B cell (primary cell): ENCODE results near the gene POLDIP3. TPM values are rescaled to one million over a fixed set of nuclear protein-coding genes. Genes with fewer than 3 reads are reported as not detected.

Experiments used
- ATAC-seq: fragments of 200-7000 bp; cut with Tn5 transposase; one replicate; pipeline ENCODE4 v1.10.0; 2021; ENCODE audit warnings: low read depth, mild to moderate bottlenecking, moderate number of reproducible peaks, moderate library complexity
- CTCF ChIA-PET: fragments of 350-600 bp; sonication (Branson Sonifier 250); formaldehyde crosslinking; loops from one replicate; lab custom pipeline; 2021; ENCODE audit warnings: antibody characterized with exemption, inconsistent platforms; lab: Charles Lee
- POLR2A ChIA-PET: fragments of 350-600 bp; sonication (Branson Sonifier 250); formaldehyde crosslinking; loops from one replicate; lab custom pipeline; 2021; ENCODE audit warnings: antibody characterized with exemption; lab: Charles Lee
- DNase-seq: peaks from one replicate; pipeline ENCODE4 v3.0.0; 2013
- H2AFZ ChIP-seq: 2 replicates; pipeline ENCODE4 v1.6.1; 2012; ENCODE audit warnings: mild to moderate bottlenecking, low read depth, low read length; ENCODE audit not compliant: insufficient read depth, poor library complexity, severe bottlenecking
- H3K27ac ChIP-seq, 2 donors: 1 replicate in 1 of 2; 2 replicates in 1 of 2; pipeline ENCODE4 v1.5.1; 2012 to 2013; ENCODE audit warnings: low read length in 2 of 2, mild to moderate bottlenecking in 2 of 2, moderate library complexity in 1 of 2
- H3K27me3 ChIP-seq, 4 experiments: fragments of 200-600 bp in 1 of 4; sonication (generic) in 1 of 4; replicated peaks in 1 of 4; 1 replicate in 2 of 4; 2 replicates in 2 of 4; pipeline versions ENCODE4 v1.6.1 to v1.7.0; 2013 to 2016; ENCODE audit warnings: low read length in 3 of 4, mild to moderate bottlenecking in 2 of 4, mixed read lengths in 1 of 4, moderate library complexity in 1 of 4; ENCODE audit not compliant: insufficient read depth in 4 of 4, control insufficient read depth in 3 of 4; ENCODE audit errors: control extremely low read depth in 1 of 4
- H3K36me3 ChIP-seq, 2 experiments: replicated peaks in 1 of 2; 1 replicate in 1 of 2; 2 replicates in 1 of 2; pipeline versions ENCODE4 v1.6.1 to v1.7.1; 2013; ENCODE audit warnings: low read length in 1 of 2; ENCODE audit not compliant: insufficient read depth in 2 of 2, control insufficient read depth in 1 of 2; ENCODE audit errors: control extremely low read depth in 1 of 2, extremely low read depth in 1 of 2
- H3K4me1 ChIP-seq, 2 donors: fragments of 200-600 bp in 1 of 2; sonication (generic) in 1 of 2; 1 replicate in 1 of 2; 2 replicates in 1 of 2; pipeline versions ENCODE4 v1.5.1 to v1.6.1; 2013 to 2017; ENCODE audit warnings: low read length in 2 of 2; ENCODE audit not compliant: control insufficient read depth in 2 of 2, insufficient read depth in 2 of 2
- H3K4me2 ChIP-seq: replicated peaks from 2 replicates; pipeline ENCODE3; 2012; ENCODE audit warnings: mild to moderate bottlenecking, low read depth, low read length; ENCODE audit not compliant: poor library complexity, severe bottlenecking
- H3K4me3 ChIP-seq, 5 experiments: fragments of 200-600 bp in 1 of 5; sonication (generic) in 1 of 5; 1 replicate in 3 of 5; 2 replicates in 2 of 5; pipeline versions ENCODE4 v1.5.1 to v1.7.0; 2011 to 2016; ENCODE audit warnings: low read length in 4 of 5, mild to moderate bottlenecking in 4 of 5, low read depth in 2 of 5, control low read depth in 1 of 5, moderate library complexity in 1 of 5; ENCODE audit not compliant: insufficient read depth in 1 of 5; ENCODE audit errors: control extremely low read depth in 1 of 5, extremely low read depth in 1 of 5
- H3K79me2 ChIP-seq: fragments of 200-600 bp; sonication (generic); one replicate; pipeline ENCODE4 v1.6.0; 2016; ENCODE audit warnings: low read length; ENCODE audit not compliant: control insufficient read depth, insufficient read depth
- H3K9ac ChIP-seq: fragments of 200-600 bp; sonication (generic); 2 replicates; pipeline ENCODE4 v1.6.1; 2017; ENCODE audit warnings: mild to moderate bottlenecking, low read length, moderate library complexity
- H3K9me3 ChIP-seq, 3 donors: one replicate each; pipeline versions ENCODE4 v1.6.1 to v1.7.1; 2013; ENCODE audit warnings: low read length in 2 of 3; ENCODE audit not compliant: control insufficient read depth in 2 of 3, insufficient read depth in 1 of 3; ENCODE audit errors: control extremely low read depth in 1 of 3
- H4K20me1 ChIP-seq: 2 replicates; pipeline ENCODE4 v1.6.0; 2012; ENCODE audit warnings: mild to moderate bottlenecking, low read length; ENCODE audit not compliant: insufficient read depth, control insufficient read depth, poor library complexity, severe bottlenecking
- H3K27ac Mint-ChIP-seq: one replicate; pipeline ENCODE4 v1.8.0; 2021; ENCODE audit warnings: mixed read lengths
- H3K27me3 Mint-ChIP-seq: one replicate; pipeline ENCODE4 v1.8.0; 2021; ENCODE audit warnings: mixed read lengths
- H3K4me1 Mint-ChIP-seq: one replicate; pipeline ENCODE4 v1.8.0; 2021; ENCODE audit warnings: mixed read lengths
- H3K4me3 Mint-ChIP-seq: one replicate; pipeline ENCODE4 v1.8.0; 2021; ENCODE audit warnings: mixed read lengths
- H3K9me3 Mint-ChIP-seq: one replicate; pipeline ENCODE4 v1.8.0; 2022; ENCODE audit warnings: mixed read lengths; ENCODE audit not compliant: insufficient read depth
- EZH2 ChIP-seq: IDR thresholded peaks from 2 replicates; pipeline ENCODE4 v1.6.1; 2012; ENCODE audit warnings: borderline replicate concordance, low read depth, mild to moderate bottlenecking, moderate library complexity, low read length; ENCODE audit not compliant: insufficient read depth, poor library complexity, severe bottlenecking
- WGBS: methylation state at CpG from one replicate; pipeline ENCODE4 v1.1.5; 2013; ENCODE audit warnings: missing lambda C conversion rate; ENCODE audit not compliant: insufficient coverage; 5-methylcytosine and 5-hydroxymethylcytosine counted together
- intact Hi-C: fragments of 100-400 bp; cut with micrococcal nuclease; formaldehyde crosslinking; loops from one replicate; pipeline ENCODE4 v1.10.0; 2022
- polyA plus RNA-seq: library from polyadenylated mRNA; depleted of rRNA; stranded (reverse); fragments of >200 nt; gene quantifications from 2 replicates; pipeline ENCODE4 v1.2.3, GENCODE V29; 2012
- total RNA-seq, 2 donors: library from RNA; stranded (reverse); fragments of 120-200 nt in 1 of 2; gene quantifications; 1 replicate in 1 of 2; 2 replicates in 1 of 2; pipeline versions ENCODE4 v1.2.3 to v1.2.4, GENCODE V29; 2013 to 2022
- TF ChIP-seq, protein P1 (sequence below): fragments of 200-600 bp; IDR thresholded peaks from one replicate; pipeline ENCODE4 v1.8.0; 2022; ENCODE audit warnings: antibody characterized with exemption, mild to moderate bottlenecking

Gene POLDIP3
- total and polyA plus RNA-seq, 2 donors (not counting 1 experiment from before 2014, with no cell fraction given) = 44.9 to 86.5 TPM

GRCh38 chr22:42596863-42597530 lies 17.7 kb downstream of the POLDIP3 start:
- POLR2A ChIA-PET = no interaction called here
- Mint-ChIP-seq H3K4me3 (no peak overlapping the region), H3K4me1 (peaks cover 4% of the 10 kb centered on the region), H3K27me3 (no peaks in the 10 kb centered on the region), H3K9me3 (no peaks in the 10 kb centered on the region), H3K27ac (no peak overlapping the region)
- peaks cover 71% of the 10 kb centered on the region for H4K20me1 ChIP-seq
- CTCF ChIA-PET = interaction anchor here (0.7 to 1.5 kb wide), 3 partner anchors 13 to 162 kb away, joined by 3 to 4 read pairs (median 3); no protein-coding TSS in a partner anchor
- no peak for TF ChIP-seq EZH2
- TF ChIP-seq, protein P1, sequence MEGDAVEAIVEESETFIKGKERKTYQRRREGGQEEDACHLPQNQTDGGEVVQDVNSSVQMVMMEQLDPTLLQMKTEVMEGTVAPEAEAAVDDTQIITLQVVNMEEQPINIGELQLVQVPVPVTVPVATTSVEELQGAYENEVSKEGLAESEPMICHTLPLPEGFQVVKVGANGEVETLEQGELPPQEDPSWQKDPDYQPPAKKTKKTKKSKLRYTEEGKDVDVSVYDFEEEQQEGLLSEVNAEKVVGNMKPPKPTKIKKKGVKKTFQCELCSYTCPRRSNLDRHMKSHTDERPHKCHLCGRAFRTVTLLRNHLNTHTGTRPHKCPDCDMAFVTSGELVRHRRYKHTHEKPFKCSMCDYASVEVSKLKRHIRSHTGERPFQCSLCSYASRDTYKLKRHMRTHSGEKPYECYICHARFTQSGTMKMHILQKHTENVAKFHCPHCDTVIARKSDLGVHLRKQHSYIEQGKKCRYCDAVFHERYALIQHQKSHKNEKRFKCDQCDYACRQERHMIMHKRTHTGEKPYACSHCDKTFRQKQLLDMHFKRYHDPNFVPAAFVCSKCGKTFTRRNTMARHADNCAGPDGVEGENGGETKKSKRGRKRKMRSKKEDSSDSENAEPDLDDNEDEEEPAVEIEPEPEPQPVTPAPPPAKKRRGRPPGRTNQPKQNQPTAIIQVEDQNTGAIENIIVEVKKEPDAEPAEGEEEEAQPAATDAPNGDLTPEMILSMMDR = no peak
- H3K36me3 ChIP-seq = peaks cover 2 to 86% of the 10 kb centered on the region in 2 experiments
- no peaks in the 10 kb centered on the region for H3K4me1 ChIP-seq
- intact Hi-C loops = no loop called here
- ATAC-seq = no peak
- H3K79me2 ChIP-seq = peaks cover 53% of the 10 kb centered on the region
- 98% methylated on average over 7 of the region's 11 CpGs for WGBS
- no peak overlapping the region for H3K4me2 ChIP-seq
- no peaks in the 10 kb centered on the region for H3K27me3 ChIP-seq
- no peak overlapping the region for H2AFZ ChIP-seq
- no peaks in the 10 kb centered on the region for H3K9me3 ChIP-seq
- no peak overlapping the region for H3K27ac ChIP-seq
- no peak overlapping the region for H3K9ac ChIP-seq
- no peak for DNase-seq
- no peak overlapping the region for H3K4me3 ChIP-seq

GRCh38 chr22:42596336-42596735 lies 18.3 kb downstream of the POLDIP3 start:
- Mint-ChIP-seq H3K4me3 (no peak overlapping the region), H3K9me3 (no peaks in the 10 kb centered on the region), H3K27ac (no peak overlapping the region), H3K27me3 (no peaks in the 10 kb centered on the region), H3K4me1 (no peaks in the 10 kb centered on the region)
- CTCF ChIA-PET = interaction anchor here (1.5 kb wide), 1 partner anchor 46 kb away, joined by 3 read pairs; no protein-coding TSS in a partner anchor
- POLR2A ChIA-PET = interaction anchor here (0.6 kb wide), 1 partner anchor 210 kb away, joined by 3 read pairs; no protein-coding TSS in a partner anchor
- Histone ChIP-seq H3K79me2 (peaks cover 47% of the 10 kb centered on the region), H3K27me3 (no peaks in the 10 kb centered on the region), H3K4me1 (no peaks in the 10 kb centered on the region), H3K4me3 (no peak overlapping the region), H2AFZ (no peak overlapping the region), H3K9me3 (no peaks in the 10 kb centered on the region), H4K20me1 (peaks cover 67% of the 10 kb centered on the region), H3K9ac (no peak overlapping the region), H3K4me2 (no peak overlapping the region), H3K27ac (no peak overlapping the region), H3K36me3 (peaks cover 2 to 89% of the 10 kb centered on the region in 2 experiments)
- no peak for ATAC-seq
- WGBS = 100% methylated on average over 1 of the region's 5 CpGs
- DNase-seq = no peak
- intact Hi-C loops = no loop called here
- TF ChIP-seq, protein P1 = no peak
- TF ChIP-seq EZH2 = no peak
